Sigmoid colon (tissue), 4 donors: ENCODE measurements around the gene MAP3K20.

ENCODE experiments used
- POLR2AphosphoS5 ChIP-seq, 4 donors: sonication (generic); formaldehyde crosslinking; IDR thresholded peaks; one replicate each; pipeline ENCODE4 v1.6.1; 2017; ENCODE audit warnings: antibody characterized with exemption in 4 of 4
- TF ChIP-seq, protein P1 (sequence below), 4 experiments: fragments of 450-650 bp in 3 of 4; fragments of 200-600 bp in 1 of 4; IDR thresholded peaks; one replicate each; pipeline ENCODE4 v1.5.1; 2016 to 2019; ENCODE audit warnings: antibody characterized with exemption in 4 of 4, mild to moderate bottlenecking in 3 of 4, moderate library complexity in 2 of 4

GRCh38 chr2:173048522-173048896, 27.1 kb upstream of the MAP3K20 start:
- TF ChIP-seq, protein P1, sequence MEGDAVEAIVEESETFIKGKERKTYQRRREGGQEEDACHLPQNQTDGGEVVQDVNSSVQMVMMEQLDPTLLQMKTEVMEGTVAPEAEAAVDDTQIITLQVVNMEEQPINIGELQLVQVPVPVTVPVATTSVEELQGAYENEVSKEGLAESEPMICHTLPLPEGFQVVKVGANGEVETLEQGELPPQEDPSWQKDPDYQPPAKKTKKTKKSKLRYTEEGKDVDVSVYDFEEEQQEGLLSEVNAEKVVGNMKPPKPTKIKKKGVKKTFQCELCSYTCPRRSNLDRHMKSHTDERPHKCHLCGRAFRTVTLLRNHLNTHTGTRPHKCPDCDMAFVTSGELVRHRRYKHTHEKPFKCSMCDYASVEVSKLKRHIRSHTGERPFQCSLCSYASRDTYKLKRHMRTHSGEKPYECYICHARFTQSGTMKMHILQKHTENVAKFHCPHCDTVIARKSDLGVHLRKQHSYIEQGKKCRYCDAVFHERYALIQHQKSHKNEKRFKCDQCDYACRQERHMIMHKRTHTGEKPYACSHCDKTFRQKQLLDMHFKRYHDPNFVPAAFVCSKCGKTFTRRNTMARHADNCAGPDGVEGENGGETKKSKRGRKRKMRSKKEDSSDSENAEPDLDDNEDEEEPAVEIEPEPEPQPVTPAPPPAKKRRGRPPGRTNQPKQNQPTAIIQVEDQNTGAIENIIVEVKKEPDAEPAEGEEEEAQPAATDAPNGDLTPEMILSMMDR (IDR thresholded peaks at IDR 0.05): no peak
- no peak for TF ChIP-seq POLR2AphosphoS5 (IDR thresholded peaks at IDR 0.05)
